Pulmonary artery endothelial cell (primary cell): ENCODE measurements around the gene METTL17. TPM values are rescaled to one million over a fixed set of nuclear protein-coding genes. Genes with fewer than 3 reads are reported as not detected.

Source experiments
- DNase-seq: peaks from one replicate; pipeline ENCODE4 v3.0.0-alpha.2; 2011; ENCODE audit warnings: low read depth, low spot score
- total RNA-seq: library from RNA; depleted of rRNA; stranded (reverse); fragments of >200 nt; gene quantifications from 2 replicates; pipeline ENCODE4 v1.2.3, GENCODE V29; 2014

The METTL17 gene
- total RNA-seq, 1 donor from 2014 or later: 33.2 TPM

DNA sequence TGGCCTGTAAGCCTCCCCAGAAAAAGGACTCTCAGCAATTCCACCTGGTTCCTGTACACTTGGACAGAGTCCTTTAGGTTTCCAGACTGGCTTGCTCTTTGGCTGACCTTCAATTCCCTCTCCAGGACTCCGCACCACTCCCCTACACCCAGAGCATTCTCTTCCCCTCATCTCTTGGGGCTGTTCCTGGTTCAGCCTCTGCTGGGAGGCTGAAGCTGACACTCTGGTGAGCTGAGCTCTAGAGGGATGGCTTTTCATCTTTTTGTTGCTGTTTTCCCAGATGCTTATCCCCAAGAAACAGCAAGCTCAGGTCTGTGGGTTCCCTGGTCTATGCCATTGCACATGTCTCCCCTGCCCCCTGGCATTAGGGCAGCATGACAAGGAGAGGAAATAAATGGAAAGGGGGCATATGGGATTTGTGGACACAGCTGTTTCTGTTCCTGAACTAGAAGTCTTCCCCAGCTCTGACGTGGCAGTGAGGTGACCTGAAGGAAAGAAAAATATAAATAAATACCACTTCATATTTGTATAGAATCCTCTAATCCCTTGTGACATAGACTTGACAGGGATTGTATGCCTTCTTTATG, 53.7 kb downstream of the METTL17 start:
- DNase-seq: no peak

DNA sequence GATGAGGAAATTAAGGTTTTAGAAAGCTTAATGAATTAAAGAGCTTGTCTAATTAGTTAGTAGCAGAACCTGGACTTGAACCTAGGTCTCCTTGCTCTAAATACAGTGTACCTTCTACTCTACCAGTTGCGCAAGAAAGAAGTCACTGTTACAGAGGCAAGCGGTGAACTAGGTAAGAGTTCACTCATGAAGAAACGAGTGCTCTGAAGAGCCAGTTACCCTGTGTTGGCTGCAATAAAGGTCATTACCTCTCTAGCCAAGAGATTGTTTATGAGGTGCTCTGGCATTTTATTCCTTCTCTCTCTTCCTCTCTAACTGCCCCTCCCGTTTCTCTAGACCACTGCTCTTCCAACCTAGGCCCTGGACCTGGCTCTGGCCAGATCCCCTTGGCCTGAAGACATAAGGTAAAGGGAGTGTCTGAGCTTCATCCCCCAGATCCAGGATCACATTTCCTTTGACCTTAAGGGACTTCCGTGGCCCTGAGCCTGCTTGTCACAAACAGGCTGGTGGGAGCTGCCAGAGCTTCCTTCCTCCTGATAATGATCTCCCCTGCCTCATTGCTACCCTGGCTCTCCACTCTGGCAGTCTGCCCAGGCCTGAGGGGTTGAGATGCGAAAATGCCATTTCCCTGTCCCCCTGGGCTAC, 54.3 kb downstream of the METTL17 start:
- DNase-seq: no peak

Other genes with a start within 250 kb of the METTL17 start
- gene EDDM3A, start 244.1 kb upstream of the METTL17 start, total RNA-seq: not detected in 2 replicates
- gene EDDM3B, start 221.6 kb upstream of the METTL17 start, total RNA-seq: not detected in 2 replicates
- gene RNASE6, start 208.7 kb upstream of the METTL17 start, total RNA-seq: 0.07 TPM in 1 of 2 replicates, not detected in the other
- 75.5 and 99.7 TPM in 2 replicates for gene RNASE1, start 187.1 kb upstream of the METTL17 start, total RNA-seq
- not detected in 2 replicates for gene RNASE3, start 98.6 kb upstream of the METTL17 start, total RNA-seq
- not detected in 2 replicates for gene RNASE2, start 34.5 kb upstream of the METTL17 start, total RNA-seq
- not detected in 2 replicates for gene SLC39A2, start 9.3 kb downstream of the METTL17 start, total RNA-seq
- 0.11 and 0.13 TPM in 2 replicates for gene NDRG2, start 35.1 kb downstream of the METTL17 start, total RNA-seq
- not detected in 2 replicates for gene TPPP2, start 40.2 kb downstream of the METTL17 start, total RNA-seq
- gene RNASE13, start 44.8 kb downstream of the METTL17 start, total RNA-seq: not detected in 2 replicates
- not detected in 2 replicates for gene RNASE7, start 52.4 kb downstream of the METTL17 start, total RNA-seq
- gene RNASE8, start 67.8 kb downstream of the METTL17 start, total RNA-seq: not detected in 2 replicates
- 4.1 and 6.2 TPM in 2 replicates for gene ARHGEF40, start 80.3 kb downstream of the METTL17 start, total RNA-seq
- 3.9 and 4.2 TPM in 2 replicates for gene ZNF219, start 108.7 kb downstream of the METTL17 start, total RNA-seq
- gene TMEM253, start 111.1 kb downstream of the METTL17 start, total RNA-seq: not detected in 2 replicates
- not detected in 2 replicates for gene OR5AU1, start 166.1 kb downstream of the METTL17 start, total RNA-seq